Measurements from ENCODE around the gene BMP4. TPM values are rescaled to one million over a fixed set of nuclear protein-coding genes. Genes with fewer than 3 reads are reported as not detected.
A peak's percentile ranks its signal among the peaks of the same experiment; 100 is the strongest.

Gene BMP4
- total RNA-seq, 1 experiment from 2014 or later = 12.2 TPM

DNA sequence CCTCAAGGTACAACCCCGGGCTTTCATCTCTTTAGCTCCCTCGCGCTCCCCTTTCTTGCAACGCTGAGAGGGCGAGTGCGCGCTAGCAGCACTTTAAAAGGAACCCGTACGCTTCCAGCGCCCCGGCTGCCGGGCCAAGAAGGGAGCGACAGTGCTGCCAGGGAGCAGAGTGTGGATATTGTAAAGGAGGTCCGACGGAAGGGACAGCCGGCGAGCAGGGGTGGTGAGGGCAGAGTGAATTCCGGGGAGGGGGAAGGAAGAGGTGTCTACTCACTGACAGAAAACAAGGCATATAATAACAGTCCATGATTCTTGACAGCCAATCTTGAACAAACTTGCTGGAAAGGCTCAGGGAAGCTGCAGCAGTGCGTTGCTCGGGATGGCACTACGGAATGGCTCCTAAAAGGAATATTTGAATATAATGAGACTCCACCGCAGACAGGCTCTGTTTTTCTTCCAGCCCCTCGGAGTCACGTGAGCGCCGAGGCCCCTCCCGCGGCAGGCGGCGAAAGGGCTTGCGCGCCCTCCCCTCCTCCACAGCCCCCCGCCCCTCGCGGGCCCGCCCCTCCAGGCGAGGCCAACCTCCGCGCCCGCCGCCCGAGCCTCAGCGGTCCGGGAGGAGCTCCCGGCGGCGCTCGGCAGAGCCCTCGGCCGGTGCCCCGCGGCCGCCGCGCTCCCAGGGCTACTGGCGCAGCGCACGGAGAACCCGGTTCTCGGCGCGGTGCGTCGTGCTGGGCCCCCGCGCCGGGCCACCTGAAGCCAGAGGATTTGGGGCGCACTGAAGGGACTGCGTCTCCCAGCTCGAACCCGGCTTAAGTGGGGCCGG, 3.4 kb downstream of the BMP4 start:
- H3K9me3 Mint-ChIP-seq = no peaks in the 10 kb centered on the region; a peak in 1 of 5 replicates
- H4K5ac ChIP-seq (ENCODE audit: insufficient read length, low read depth, low read length) = no peak overlapping the region
- no peak overlapping the region for H2BK5ac ChIP-seq (ENCODE audit: insufficient read length, low read length)
- no peaks in the 10 kb centered on the region for H3K9me3 ChIP-seq (ENCODE audit: control insufficient read depth, low read depth, low read length)
- H3K36me3 Mint-ChIP-seq (ENCODE audit: insufficient read depth in 1 of 3, low read depth in 3 of 3) = peaks cover 8 to 35% (median 25%) of the 10 kb centered on the region in 3 experiments
- no peak overlapping the region for H3K14ac ChIP-seq (ENCODE audit: insufficient read depth, low read length)
- peaks cover 42% of the 10 kb centered on the region; the same call in 1 of the 2 replicates for H3K27me3 ChIP-seq (ENCODE audit: insufficient read depth, low read length)
- peaks cover 48% of the 10 kb centered on the region for H3K23me2 ChIP-seq (ENCODE audit: insufficient read length, low read depth, low read length, poor library complexity, severe bottlenecking)
- DNase-seq = peak; percentile 86
- peak overlapping the region; percentile 81 for H3K4me2 ChIP-seq (ENCODE audit: insufficient read depth, insufficient read length, low read length)
- H3K23ac ChIP-seq (ENCODE audit: insufficient read length, low read depth, low read length) = no peak overlapping the region
- H4K20me1 ChIP-seq (ENCODE audit: control insufficient read depth, insufficient read depth, insufficient read length) = no peaks in the 10 kb centered on the region
- H3K27ac ChIP-seq (ENCODE audit: insufficient read length, low read depth, low read length) = no peak overlapping the region
- peaks cover 91% of the 10 kb centered on the region for H3K27me3 Mint-ChIP-seq (ENCODE audit: low read depth)
- TF ChIP-seq, protein P1, sequence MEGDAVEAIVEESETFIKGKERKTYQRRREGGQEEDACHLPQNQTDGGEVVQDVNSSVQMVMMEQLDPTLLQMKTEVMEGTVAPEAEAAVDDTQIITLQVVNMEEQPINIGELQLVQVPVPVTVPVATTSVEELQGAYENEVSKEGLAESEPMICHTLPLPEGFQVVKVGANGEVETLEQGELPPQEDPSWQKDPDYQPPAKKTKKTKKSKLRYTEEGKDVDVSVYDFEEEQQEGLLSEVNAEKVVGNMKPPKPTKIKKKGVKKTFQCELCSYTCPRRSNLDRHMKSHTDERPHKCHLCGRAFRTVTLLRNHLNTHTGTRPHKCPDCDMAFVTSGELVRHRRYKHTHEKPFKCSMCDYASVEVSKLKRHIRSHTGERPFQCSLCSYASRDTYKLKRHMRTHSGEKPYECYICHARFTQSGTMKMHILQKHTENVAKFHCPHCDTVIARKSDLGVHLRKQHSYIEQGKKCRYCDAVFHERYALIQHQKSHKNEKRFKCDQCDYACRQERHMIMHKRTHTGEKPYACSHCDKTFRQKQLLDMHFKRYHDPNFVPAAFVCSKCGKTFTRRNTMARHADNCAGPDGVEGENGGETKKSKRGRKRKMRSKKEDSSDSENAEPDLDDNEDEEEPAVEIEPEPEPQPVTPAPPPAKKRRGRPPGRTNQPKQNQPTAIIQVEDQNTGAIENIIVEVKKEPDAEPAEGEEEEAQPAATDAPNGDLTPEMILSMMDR (conservative IDR thresholded peaks at IDR 0.05) = no peak
- H2BK20ac ChIP-seq (ENCODE audit: low read depth, low read length, poor library complexity, severe bottlenecking) = no peak overlapping the region
- no peak overlapping the region for H2AK5ac ChIP-seq (ENCODE audit: insufficient read length, low read length)
- H2BK120ac ChIP-seq (ENCODE audit: low read depth, low read length, poor library complexity, severe bottlenecking) = no peak overlapping the region
- peaks cover 3% of the 10 kb centered on the region; the same call in 1 of the 2 replicates for H3K4me1 ChIP-seq (ENCODE audit: insufficient read depth, low read length)
- no peak overlapping the region for H4K91ac ChIP-seq (ENCODE audit: insufficient read length, low read depth, low read length)
- no peak overlapping the region for H4K8ac ChIP-seq (replicated peaks; ENCODE audit: insufficient read length, low read depth, low read length)
- peaks cover 44 to 59% of the 10 kb centered on the region in 2 experiments for H3K4me1 Mint-ChIP-seq
- H3K27ac Mint-ChIP-seq = peak overlapping the region in 1 of 3 experiments; percentile 85; a peak in 2 of 7 replicates
- no peak overlapping the region for H2BK12ac ChIP-seq (ENCODE audit: insufficient read length, low read depth, low read length)
- no peak overlapping the region for H3T11ph ChIP-seq (ENCODE audit: low read length)
- H2BK15ac ChIP-seq (ENCODE audit: low read depth, low read length) = no peak overlapping the region
- peak overlapping the region; percentile 85 to 95 for H3K4me3 Mint-ChIP-seq
- no peak overlapping the region for H3K4ac ChIP-seq (ENCODE audit: low read depth, low read length)
- no peak overlapping the region for H3K18ac ChIP-seq (ENCODE audit: insufficient read length, low read depth, low read length)
- H3K56ac ChIP-seq (ENCODE audit: insufficient read length, low read depth, low read length) = no peak overlapping the region
- H3K79me1 ChIP-seq (ENCODE audit: insufficient read depth, low read depth, low read length, poor library complexity, severe bottlenecking) = no peaks in the 10 kb centered on the region
- no CpG with 5 or more reads among the region's 72 CpGs for WGBS (ENCODE audit: extremely low coverage, insufficient read length, low lambda C conversion rate)
- H2AFZ ChIP-seq (ENCODE audit: low read length) = no peak overlapping the region
- H3K9ac ChIP-seq (ENCODE audit: extremely low read depth, insufficient read length, low read length) = peak overlapping the region; percentile 4
- no peaks in the 10 kb centered on the region for H3K79me2 ChIP-seq (ENCODE audit: insufficient read depth, low read length)

Measured in H9 (cell line).